HepG2 (cell line): ENCODE results near the gene FOXA3. TPM values are rescaled to one million over a fixed set of nuclear protein-coding genes. Genes with fewer than 3 reads are reported as not detected.

Source experiments
- CBX5 ChIP-seq: sonication (generic); formaldehyde crosslinking; IDR thresholded peaks from 2 replicates; pipeline ENCODE4 v1.4.0; 2020; ENCODE audit warnings: missing genetic modification reagents, borderline replicate concordance
- HDAC1 ChIP-seq: sonication (generic); formaldehyde crosslinking; IDR thresholded peaks from 2 replicates; pipeline ENCODE4 v1.5.1; 2020; ENCODE audit warnings: mild to moderate bottlenecking, missing genetic modification reagents
- HNRNPK ChIP-seq: fragments of 200-400 bp; formaldehyde crosslinking; IDR thresholded peaks from 2 replicates; pipeline ENCODE4 v1.6.1; 2018; ENCODE audit warnings: low read length, low read depth, moderate library complexity, mild to moderate bottlenecking; ENCODE audit not compliant: poor library complexity, severe bottlenecking
- KDM1A ChIP-seq: IDR thresholded peaks from 2 replicates; pipeline ENCODE4 v1.6.1; 2016; ENCODE audit warnings: missing compliant biosample characterization
- MTF1 ChIP-seq: sonication (generic); formaldehyde crosslinking; IDR thresholded peaks from 2 replicates; pipeline ENCODE4 v1.5.0; 2020; ENCODE audit warnings: missing genetic modification reagents
- MXI1 ChIP-seq: IDR thresholded peaks from 3 replicates; pipeline ENCODE4 v1.6.1; 2012; ENCODE audit warnings: low read depth, low read length, inconsistent platforms, borderline replicate concordance
- TGIF2 ChIP-seq: IDR thresholded peaks from 2 replicates; pipeline ENCODE4 v1.6.1; 2016; ENCODE audit warnings: control low read depth, missing compliant biosample characterization
- ZNF234 ChIP-seq: sonication (generic); formaldehyde crosslinking; conservative IDR thresholded peaks from 2 replicates; pipeline ENCODE4 v1.5.1; 2020; ENCODE audit warnings: mild to moderate bottlenecking, missing genetic modification reagents
- ZNF256 ChIP-seq: sonication (generic); formaldehyde crosslinking; conservative IDR thresholded peaks from 2 replicates; pipeline ENCODE4 v1.4.0; 2020; ENCODE audit warnings: missing genetic modification reagents
- ZNF30 ChIP-seq: sonication (generic); formaldehyde crosslinking; IDR thresholded peaks from 2 replicates; pipeline ENCODE4 v1.5.0; 2020; ENCODE audit warnings: mild to moderate bottlenecking, missing genetic modification reagents
- ZNF350 ChIP-seq: sonication (generic); formaldehyde crosslinking; IDR thresholded peaks from 2 replicates; pipeline ENCODE4 v1.4.0; 2020; ENCODE audit warnings: mild to moderate bottlenecking, low read depth, missing genetic modification reagents, borderline replicate concordance
- ZNF510 ChIP-seq: sonication (generic); formaldehyde crosslinking; IDR thresholded peaks from 2 replicates; pipeline ENCODE4 v1.4.0; 2020; ENCODE audit warnings: low read depth, mild to moderate bottlenecking, missing genetic modification reagents
- ZNF572 ChIP-seq: sonication (generic); formaldehyde crosslinking; IDR thresholded peaks from 2 replicates; pipeline ENCODE4 v1.5.1; 2020; ENCODE audit warnings: mild to moderate bottlenecking, missing genetic modification reagents
- ZNF614 ChIP-seq: IDR thresholded peaks from 2 replicates; pipeline ENCODE4 v1.6.1; 2018; ENCODE audit warnings: missing biosample characterization, missing genetic modification reagents, inconsistent platforms, borderline replicate concordance
- ZNF7 ChIP-seq: IDR thresholded peaks from 2 replicates; pipeline ENCODE4 v1.6.1; 2016; ENCODE audit warnings: missing biosample characterization, missing genetic modification reagents
- ZNF782 ChIP-seq: sonication (generic); formaldehyde crosslinking; IDR thresholded peaks from 2 replicates; pipeline ENCODE4 v1.4.0; 2020; ENCODE audit warnings: missing genetic modification reagents, mild to moderate bottlenecking, borderline replicate concordance
- ZNF891 ChIP-seq: sonication (generic); formaldehyde crosslinking; IDR thresholded peaks from 2 replicates; pipeline ENCODE4 v1.5.0; 2020; ENCODE audit warnings: mild to moderate bottlenecking, missing genetic modification reagents
- polyA plus RNA-seq, 8 experiments: library from polyadenylated mRNA; depleted of rRNA in 3 of 8; stranded (reverse) in 7 of 8; unstranded in 1 of 8; fragments of >200 nt; fragmentation: Illumina TruSeq in 4 of 8; extraction: Trizol in 4 of 8; gene quantifications; 2 replicates each; pipeline versions ENCODE4 v1.2.1 to v1.2.3, GENCODE V29; 2011 to 2016; ENCODE audit warnings: low read depth in 4 of 8, missing spikeins in 1 of 8, mixed read lengths in 1 of 8; ENCODE audit not compliant: insufficient read depth in 1 of 8
- total RNA-seq, 5 experiments: library from RNA; depleted of rRNA; stranded (reverse); fragments of >200 nt; fragmentation: Illumina TruSeq; extraction: Trizol; gene quantifications; 2 replicates each; pipeline ENCODE4 v1.2.3, GENCODE V29; 2016; ENCODE audit warnings: low read depth in 1 of 5
- TF ChIP-seq, protein P1 (sequence below): sonication (generic); formaldehyde crosslinking; IDR thresholded peaks from 2 replicates; pipeline ENCODE4 v1.4.0; 2020; ENCODE audit warnings: mild to moderate bottlenecking, low read depth, missing genetic modification reagents
- TF ChIP-seq, protein P2 (sequence below): IDR thresholded peaks from 2 replicates; pipeline ENCODE4 v1.6.1; 2016; ENCODE audit warnings: low read depth, control low read depth
- TF ChIP-seq, protein P3 (sequence below): IDR thresholded peaks from 2 replicates; pipeline ENCODE4 v1.6.1; 2016; ENCODE audit warnings: low read depth, borderline replicate concordance
- TF ChIP-seq, protein P4 (sequence below): sonication (generic); formaldehyde crosslinking; IDR thresholded peaks from 2 replicates; pipeline ENCODE4 v1.4.0; 2020; ENCODE audit warnings: missing genetic modification reagents
- TF ChIP-seq, protein P5 (sequence below): sonication (generic); formaldehyde crosslinking; IDR thresholded peaks from 2 replicates; pipeline ENCODE4 v1.4.0; 2020; ENCODE audit warnings: missing genetic modification reagents

The FOXA3 gene
- total and polyA plus RNA-seq, 2 of the 13 experiments (the other 11 are each of a cell fraction or from before 2014, with no cell fraction given): 29.8 to 47.6 TPM

DNA sequence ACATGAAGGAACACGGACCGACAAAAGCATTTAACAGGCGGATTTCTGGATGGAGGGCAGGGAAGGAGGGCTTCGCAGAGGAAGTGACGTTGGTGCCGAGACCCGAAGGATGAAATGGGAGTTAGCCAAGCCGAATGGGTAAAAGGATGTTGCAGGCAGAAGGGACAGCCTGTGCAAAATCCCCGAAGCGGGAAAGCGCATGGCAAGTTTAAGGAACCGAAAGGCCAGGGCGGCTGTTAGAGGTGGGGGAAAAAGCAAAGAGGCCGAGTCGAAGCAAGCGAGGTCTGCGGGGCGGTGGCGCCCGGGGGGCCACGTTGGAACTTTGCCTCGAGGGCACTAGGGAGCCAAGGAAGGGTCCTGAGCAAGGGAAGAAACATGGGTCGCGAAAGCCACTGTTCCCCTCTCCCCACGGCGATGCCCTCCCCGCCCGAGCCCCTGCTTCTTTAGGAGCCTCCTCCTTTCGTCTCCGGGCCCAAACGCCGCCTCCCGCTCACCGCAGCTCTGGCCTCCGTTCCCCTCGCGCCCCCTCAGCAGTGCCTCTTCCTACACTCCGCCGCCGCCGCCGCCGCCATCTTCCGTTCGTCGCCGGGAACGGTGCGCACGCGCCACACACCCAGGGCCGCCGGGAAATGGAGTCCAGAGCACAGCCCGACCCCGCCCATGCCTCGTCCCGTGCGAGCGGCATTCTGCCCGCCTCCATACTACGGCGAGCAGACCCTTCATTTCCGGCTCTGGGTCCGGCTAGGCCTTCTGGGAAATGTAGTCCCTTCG, 1.4 kb upstream of the FOXA3 start, which contains the start of gene SYMPK (continued):
- TF ChIP-seq, protein P1, sequence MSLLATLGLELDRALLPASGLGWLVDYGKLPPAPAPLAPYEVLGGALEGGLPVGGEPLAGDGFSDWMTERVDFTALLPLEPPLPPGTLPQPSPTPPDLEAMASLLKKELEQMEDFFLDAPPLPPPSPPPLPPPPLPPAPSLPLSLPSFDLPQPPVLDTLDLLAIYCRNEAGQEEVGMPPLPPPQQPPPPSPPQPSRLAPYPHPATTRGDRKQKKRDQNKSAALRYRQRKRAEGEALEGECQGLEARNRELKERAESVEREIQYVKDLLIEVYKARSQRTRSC (CRISPR knock-in tag): no peak
- TF ChIP-seq, protein P2, sequence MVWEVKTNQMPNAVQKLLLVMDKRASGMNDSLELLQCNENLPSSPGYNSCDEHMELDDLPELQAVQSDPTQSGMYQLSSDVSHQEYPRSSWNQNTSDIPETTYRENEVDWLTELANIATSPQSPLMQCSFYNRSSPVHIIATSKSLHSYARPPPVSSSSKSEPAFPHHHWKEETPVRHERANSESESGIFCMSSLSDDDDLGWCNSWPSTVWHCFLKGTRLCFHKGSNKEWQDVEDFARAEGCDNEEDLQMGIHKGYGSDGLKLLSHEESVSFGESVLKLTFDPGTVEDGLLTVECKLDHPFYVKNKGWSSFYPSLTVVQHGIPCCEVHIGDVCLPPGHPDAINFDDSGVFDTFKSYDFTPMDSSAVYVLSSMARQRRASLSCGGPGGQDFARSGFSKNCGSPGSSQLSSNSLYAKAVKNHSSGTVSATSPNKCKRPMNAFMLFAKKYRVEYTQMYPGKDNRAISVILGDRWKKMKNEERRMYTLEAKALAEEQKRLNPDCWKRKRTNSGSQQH (CRISPR knock-in tag): no peak
- TF ChIP-seq ZNF782 (CRISPR knock-in tag) (no peak), ZNF572 (CRISPR knock-in tag) (no peak), ZNF891 (no peak; the same call in 1 of the 2 replicates), ZNF256 (CRISPR knock-in tag) (no peak), ZNF510 (CRISPR knock-in tag) (no peak), HNRNPK (peak; percentile 58), MTF1 (CRISPR knock-in tag) (no peak), HDAC1 (0 out of 2 replicates have a peak, but pooled peaks have one; percentile 11), MXI1 (peak; percentile 92; the same call in 1 of the 3 replicates), KDM1A (no peak), ZNF7 (CRISPR knock-in tag) (no peak), ZNF234 (CRISPR knock-in tag) (no peak), ZNF350 (peak; percentile 75), ZNF30 (CRISPR knock-in tag) (no peak), ZNF614 (CRISPR knock-in tag) (peak; percentile 23; the same call in 1 of the 2 replicates), TGIF2 (CRISPR knock-in tag) (0 out of 2 replicates have a peak, but pooled peaks have one; percentile 0), CBX5 (CRISPR knock-in tag) (no peak)
- TF ChIP-seq, protein P3, sequence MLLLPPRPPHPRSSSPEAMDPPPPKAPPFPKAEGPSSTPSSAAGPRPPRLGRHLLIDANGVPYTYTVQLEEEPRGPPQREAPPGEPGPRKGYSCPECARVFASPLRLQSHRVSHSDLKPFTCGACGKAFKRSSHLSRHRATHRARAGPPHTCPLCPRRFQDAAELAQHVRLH (CRISPR knock-in tag): no peak
- TF ChIP-seq, protein P4, sequence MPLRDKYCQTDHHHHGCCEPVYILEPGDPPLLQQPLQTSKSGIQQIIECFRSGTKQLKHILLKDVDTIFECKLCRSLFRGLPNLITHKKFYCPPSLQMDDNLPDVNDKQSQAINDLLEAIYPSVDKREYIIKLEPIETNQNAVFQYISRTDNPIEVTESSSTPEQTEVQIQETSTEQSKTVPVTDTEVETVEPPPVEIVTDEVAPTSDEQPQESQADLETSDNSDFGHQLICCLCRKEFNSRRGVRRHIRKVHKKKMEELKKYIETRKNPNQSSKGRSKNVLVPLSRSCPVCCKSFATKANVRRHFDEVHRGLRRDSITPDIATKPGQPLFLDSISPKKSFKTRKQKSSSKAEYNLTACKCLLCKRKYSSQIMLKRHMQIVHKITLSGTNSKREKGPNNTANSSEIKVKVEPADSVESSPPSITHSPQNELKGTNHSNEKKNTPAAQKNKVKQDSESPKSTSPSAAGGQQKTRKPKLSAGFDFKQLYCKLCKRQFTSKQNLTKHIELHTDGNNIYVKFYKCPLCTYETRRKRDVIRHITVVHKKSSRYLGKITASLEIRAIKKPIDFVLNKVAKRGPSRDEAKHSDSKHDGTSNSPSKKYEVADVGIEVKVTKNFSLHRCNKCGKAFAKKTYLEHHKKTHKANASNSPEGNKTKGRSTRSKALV (CRISPR knock-in tag): no peak; the same call in 1 of the 2 replicates
- TF ChIP-seq, protein P5, sequence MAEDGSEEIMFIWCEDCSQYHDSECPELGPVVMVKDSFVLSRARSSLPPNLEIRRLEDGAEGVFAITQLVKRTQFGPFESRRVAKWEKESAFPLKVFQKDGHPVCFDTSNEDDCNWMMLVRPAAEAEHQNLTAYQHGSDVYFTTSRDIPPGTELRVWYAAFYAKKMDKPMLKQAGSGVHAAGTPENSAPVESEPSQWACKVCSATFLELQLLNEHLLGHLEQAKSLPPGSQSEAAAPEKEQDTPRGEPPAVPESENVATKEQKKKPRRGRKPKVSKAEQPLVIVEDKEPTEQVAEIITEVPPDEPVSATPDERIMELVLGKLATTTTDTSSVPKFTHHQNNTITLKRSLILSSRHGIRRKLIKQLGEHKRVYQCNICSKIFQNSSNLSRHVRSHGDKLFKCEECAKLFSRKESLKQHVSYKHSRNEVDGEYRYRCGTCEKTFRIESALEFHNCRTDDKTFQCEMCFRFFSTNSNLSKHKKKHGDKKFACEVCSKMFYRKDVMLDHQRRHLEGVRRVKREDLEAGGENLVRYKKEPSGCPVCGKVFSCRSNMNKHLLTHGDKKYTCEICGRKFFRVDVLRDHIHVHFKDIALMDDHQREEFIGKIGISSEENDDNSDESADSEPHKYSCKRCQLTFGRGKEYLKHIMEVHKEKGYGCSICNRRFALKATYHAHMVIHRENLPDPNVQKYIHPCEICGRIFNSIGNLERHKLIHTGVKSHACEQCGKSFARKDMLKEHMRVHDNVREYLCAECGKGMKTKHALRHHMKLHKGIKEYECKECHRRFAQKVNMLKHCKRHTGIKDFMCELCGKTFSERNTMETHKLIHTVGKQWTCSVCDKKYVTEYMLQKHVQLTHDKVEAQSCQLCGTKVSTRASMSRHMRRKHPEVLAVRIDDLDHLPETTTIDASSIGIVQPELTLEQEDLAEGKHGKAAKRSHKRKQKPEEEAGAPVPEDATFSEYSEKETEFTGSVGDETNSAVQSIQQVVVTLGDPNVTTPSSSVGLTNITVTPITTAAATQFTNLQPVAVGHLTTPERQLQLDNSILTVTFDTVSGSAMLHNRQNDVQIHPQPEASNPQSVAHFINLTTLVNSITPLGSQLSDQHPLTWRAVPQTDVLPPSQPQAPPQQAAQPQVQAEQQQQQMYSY (CRISPR knock-in tag): no peak
